ENCODE measurements around the gene SLIT1.

The SLIT1 gene

DNA sequence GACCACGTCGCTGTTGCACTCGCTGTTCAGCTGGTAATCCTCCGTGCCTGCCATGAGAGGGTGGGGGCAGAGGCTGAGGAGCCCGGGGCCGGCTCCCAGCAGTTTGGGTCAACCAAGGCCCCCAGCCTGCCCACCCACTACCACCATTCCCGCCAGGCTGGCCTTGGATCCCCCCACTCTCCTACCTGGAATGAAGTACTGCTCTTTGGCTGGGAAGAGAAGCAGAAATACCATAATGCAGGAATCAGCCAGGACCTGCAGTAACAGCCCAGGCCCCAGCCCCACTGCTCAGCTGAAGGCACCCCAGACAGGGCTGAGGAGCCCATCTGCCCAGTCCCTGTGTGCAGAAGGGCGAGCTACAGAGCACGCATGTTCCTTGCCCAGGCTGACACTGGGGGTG, 138.0 kb downstream of the SLIT1 start:
- Histone ChIP-seq H3K36me3 (ENCODE audit: control insufficient read depth, insufficient read depth, low read length) (no peaks in the 10 kb centered on the region), H3K9me3 (ENCODE audit: control insufficient read depth, insufficient read depth, low read length) (no peaks in the 10 kb centered on the region), H3K4me1 (ENCODE audit: control insufficient read depth, insufficient read depth, low read length) (no peaks in the 10 kb centered on the region), H3K4me3 (ENCODE audit: low read length) (no peak overlapping the region), H3K27ac (ENCODE audit: low read length) (no peak overlapping the region), H3K27me3 (ENCODE audit: control insufficient read depth, insufficient read depth, low read length) (no peaks in the 10 kb centered on the region)
- no peak for DNase-seq (ENCODE audit: low read depth, low spot score)
- no CpG with 5 or more reads among the region's 9 CpGs for WGBS (ENCODE audit: insufficient coverage, insufficient read length)

DNA sequence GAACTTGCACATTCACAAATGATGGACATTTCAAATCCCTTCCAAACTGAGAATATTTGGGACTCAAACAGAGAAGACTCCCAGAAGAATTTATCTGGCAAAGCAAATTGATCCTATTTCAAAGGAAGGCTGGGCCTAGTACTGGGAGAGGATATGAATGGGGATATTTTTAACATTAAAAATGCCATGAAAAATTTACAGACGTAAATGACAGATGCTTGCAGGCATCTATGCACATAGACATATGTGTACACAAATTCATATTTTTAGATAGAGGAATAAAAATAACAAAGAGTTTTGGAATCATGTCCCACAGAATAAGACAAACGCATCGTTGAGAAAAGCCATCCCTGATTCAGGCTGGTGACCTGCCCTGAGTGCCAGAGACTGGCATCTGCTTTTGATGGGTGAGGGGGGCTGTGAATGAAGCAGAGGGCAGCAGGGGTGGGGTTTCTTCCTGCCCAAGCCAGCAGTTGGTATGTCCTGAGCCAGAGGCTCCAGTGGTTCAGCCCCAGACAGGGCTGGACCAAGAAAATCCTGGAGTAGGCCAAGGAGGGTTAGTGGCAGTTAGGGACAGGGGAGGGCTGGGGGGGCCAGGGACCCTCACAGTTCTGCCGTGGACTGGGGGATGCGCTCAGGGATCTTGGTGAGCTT, 138.5 kb downstream of the SLIT1 start:
- H3K27me3 ChIP-seq (ENCODE audit: control insufficient read depth, insufficient read depth, low read length) = no peaks in the 10 kb centered on the region
- H3K4me3 ChIP-seq (ENCODE audit: low read length) = no peak overlapping the region
- no peak overlapping the region for H3K27ac ChIP-seq (ENCODE audit: low read length)
- no peak for DNase-seq (ENCODE audit: low read depth, low spot score)
- no peaks in the 10 kb centered on the region for H3K4me1 ChIP-seq (ENCODE audit: control insufficient read depth, insufficient read depth, low read length)
- H3K9me3 ChIP-seq (ENCODE audit: control insufficient read depth, insufficient read depth, low read length) = no peaks in the 10 kb centered on the region
- no CpG with 5 or more reads among the region's 5 CpGs for WGBS (ENCODE audit: insufficient coverage, insufficient read length)
- H3K36me3 ChIP-seq (ENCODE audit: control insufficient read depth, insufficient read depth, low read length) = no peaks in the 10 kb centered on the region

DNA sequence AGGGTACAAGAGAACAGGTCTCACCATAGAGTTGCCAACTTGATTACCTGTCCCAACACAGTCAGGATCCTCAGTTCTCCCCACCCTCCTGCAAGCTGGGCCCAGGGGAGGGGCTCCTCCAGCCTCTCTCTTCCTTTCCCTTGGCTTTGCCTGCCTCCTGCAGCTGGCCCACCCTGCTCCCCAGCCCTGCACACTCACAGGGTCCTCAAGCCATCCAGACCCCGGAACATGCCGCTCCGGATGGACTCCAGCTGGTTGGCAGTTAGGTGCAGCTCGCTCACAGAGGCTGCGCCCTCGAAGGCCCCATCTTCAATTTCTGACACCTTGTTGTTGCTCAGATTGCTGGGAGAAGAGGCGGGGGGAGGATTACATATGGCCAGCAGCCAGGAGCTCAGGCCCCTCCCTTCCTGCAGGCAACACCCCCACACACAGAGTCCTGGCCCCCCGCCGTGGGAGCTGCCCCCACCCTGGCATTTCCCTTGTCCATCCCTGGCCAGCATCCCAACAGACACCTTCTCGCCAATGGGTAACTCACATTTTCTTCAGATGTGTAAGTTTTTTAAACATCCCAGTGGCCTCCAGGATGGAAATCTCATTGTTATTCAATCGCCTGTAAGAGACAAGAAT, 139.2 kb downstream of the SLIT1 start:
- H3K9me3 ChIP-seq (ENCODE audit: control insufficient read depth, insufficient read depth, low read length) = no peaks in the 10 kb centered on the region
- DNase-seq (ENCODE audit: low read depth, low spot score) = no peak
- H3K4me1 ChIP-seq (ENCODE audit: control insufficient read depth, insufficient read depth, low read length) = no peaks in the 10 kb centered on the region
- H3K4me3 ChIP-seq (ENCODE audit: low read length) = no peak overlapping the region
- WGBS (ENCODE audit: insufficient coverage, insufficient read length) = no CpG with 5 or more reads among the region's 11 CpGs
- H3K27me3 ChIP-seq (ENCODE audit: control insufficient read depth, insufficient read depth, low read length) = no peaks in the 10 kb centered on the region
- H3K36me3 ChIP-seq (ENCODE audit: control insufficient read depth, insufficient read depth, low read length) = no peaks in the 10 kb centered on the region
- no peak overlapping the region for H3K27ac ChIP-seq (ENCODE audit: low read length)

DNA sequence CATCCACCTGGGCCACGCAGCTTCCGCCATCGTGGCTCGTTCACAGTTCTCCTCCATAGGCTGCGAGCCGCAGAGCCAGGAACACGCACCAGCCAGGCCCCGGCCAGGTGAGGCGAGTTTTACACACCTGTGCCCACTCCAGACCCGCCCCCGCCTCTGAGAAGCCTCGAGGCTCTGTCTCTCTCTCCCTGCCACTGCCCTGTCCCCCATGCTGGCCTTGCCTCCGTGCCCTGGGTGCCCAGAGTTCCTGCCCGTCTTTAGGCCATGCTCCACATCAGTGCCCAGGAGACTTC, 142.2 kb downstream of the SLIT1 start:
- Histone ChIP-seq H3K36me3 (ENCODE audit: control insufficient read depth, insufficient read depth, low read length) (no peaks in the 10 kb centered on the region), H3K27me3 (ENCODE audit: control insufficient read depth, insufficient read depth, low read length) (no peaks in the 10 kb centered on the region), H3K27ac (ENCODE audit: low read length) (no peak overlapping the region), H3K4me1 (ENCODE audit: control insufficient read depth, insufficient read depth, low read length) (no peaks in the 10 kb centered on the region), H3K4me3 (ENCODE audit: low read length) (no peak overlapping the region), H3K9me3 (ENCODE audit: control insufficient read depth, insufficient read depth, low read length) (no peaks in the 10 kb centered on the region)
- no CpG with 5 or more reads among the region's 14 CpGs for WGBS (ENCODE audit: insufficient coverage, insufficient read length)
- DNase-seq (ENCODE audit: low read depth, low spot score) = no peak

DNA sequence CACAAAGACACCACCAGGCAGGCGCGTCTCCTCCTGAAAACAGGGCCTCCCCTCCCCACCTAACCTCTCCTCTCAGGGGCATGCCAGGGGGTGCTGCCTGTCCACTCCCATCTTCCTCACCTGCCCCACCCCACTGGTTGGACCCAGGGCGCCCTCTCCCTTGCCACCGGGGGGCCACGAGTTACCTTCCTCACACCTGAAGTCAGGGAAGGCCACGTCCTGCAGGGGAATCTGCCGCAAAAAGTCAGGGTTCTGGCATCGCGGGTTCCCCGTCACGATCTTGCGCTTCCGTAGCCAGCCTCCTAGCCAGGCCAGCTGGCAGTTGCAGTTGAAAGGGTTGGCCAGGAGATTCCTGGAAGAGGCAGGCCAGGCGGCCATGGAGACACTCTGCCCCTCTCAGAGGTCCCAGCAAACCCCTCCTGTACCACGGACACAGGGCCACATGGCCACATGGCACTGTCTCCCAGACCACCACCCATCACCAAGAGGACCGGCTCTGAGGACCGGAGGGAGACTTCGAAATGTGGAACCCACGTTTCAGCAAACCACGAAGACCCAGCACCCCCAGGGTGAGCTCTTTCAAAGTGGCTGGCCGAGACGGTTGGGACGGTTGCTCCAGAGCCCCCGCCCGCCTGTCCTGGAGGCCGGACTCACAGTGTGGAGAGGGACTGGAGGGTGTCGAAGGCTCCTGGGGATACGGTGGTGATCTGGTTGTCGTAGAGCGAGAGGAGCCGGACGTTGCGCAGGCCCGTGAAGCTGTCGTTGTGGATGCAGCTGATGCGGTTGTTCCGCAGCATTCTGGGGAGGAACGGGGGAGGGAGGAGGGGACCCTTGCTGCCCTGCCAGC, 142.8 kb downstream of the SLIT1 start:
- no peak overlapping the region for H3K4me3 ChIP-seq (ENCODE audit: low read length)
- no peaks in the 10 kb centered on the region for H3K27me3 ChIP-seq (ENCODE audit: control insufficient read depth, insufficient read depth, low read length)
- H3K36me3 ChIP-seq (ENCODE audit: control insufficient read depth, insufficient read depth, low read length) = no peaks in the 10 kb centered on the region
- no CpG with 5 or more reads among the region's 38 CpGs for WGBS (ENCODE audit: insufficient coverage, insufficient read length)
- peaks cover 2% of the 10 kb centered on the region; the same call in 1 of the 2 replicates for H3K4me1 ChIP-seq (ENCODE audit: control insufficient read depth, insufficient read depth, low read length)
- no peak overlapping the region for H3K27ac ChIP-seq (ENCODE audit: low read length)
- H3K9me3 ChIP-seq (ENCODE audit: control insufficient read depth, insufficient read depth, low read length) = no peaks in the 10 kb centered on the region
- no peak for DNase-seq (ENCODE audit: low read depth, low spot score)

DNA sequence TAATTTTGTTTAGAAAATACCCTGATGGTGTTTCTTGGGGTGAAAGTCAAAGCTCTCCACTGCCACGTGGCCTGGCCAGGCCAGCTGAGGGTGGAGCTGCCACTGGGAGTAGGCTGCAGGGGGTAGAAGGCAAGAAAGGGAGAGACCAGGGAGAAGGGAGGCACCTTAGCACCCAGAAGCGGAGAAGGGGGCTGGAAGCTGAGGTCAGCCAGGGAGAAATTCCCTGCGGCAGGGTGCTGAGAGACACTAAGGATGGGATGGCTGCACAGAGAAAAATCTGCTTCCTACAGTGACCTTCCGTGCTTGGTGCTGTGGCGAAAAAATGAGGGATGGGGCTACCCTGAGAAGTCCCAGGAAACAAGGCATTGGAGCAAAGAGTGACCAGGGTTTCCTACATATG, 143.7 kb downstream of the SLIT1 start:
- no peaks in the 10 kb centered on the region for H3K27me3 ChIP-seq (ENCODE audit: control insufficient read depth, insufficient read depth, low read length)
- no CpG with 5 or more reads among the region's 5 CpGs for WGBS (ENCODE audit: insufficient coverage, insufficient read length)

DNA sequence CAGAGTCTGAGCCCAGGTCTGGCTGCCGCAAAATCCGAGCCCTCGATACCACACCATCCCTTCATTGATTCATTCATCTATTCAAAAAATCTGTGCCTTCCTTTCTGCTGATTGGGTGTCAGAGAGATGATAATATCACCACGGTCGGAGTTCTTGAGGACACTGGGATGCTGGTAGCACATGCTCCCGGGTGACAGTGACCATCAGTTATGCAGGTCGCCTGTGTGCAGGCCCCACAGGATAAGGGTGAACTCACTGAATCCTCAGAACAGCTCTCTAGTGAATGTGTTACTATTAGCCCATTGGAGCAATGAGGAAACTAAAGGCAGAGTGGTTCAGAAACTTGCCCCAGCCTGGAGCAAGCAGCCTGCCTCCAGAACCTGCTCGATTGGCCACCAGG, 145.1 kb downstream of the SLIT1 start:
- no peak for DNase-seq (ENCODE audit: low read depth, low spot score)
- Histone ChIP-seq H3K36me3 (ENCODE audit: control insufficient read depth, insufficient read depth, low read length) (no peaks in the 10 kb centered on the region), H3K27ac (ENCODE audit: low read length) (no peak overlapping the region), H3K27me3 (ENCODE audit: control insufficient read depth, insufficient read depth, low read length) (no peaks in the 10 kb centered on the region), H3K4me3 (ENCODE audit: low read length) (no peak overlapping the region), H3K4me1 (ENCODE audit: control insufficient read depth, insufficient read depth, low read length) (peaks cover 6% of the 10 kb centered on the region; the same call in 1 of the 2 replicates), H3K9me3 (ENCODE audit: control insufficient read depth, insufficient read depth, low read length) (no peaks in the 10 kb centered on the region)
- no CpG with 5 or more reads among the region's 8 CpGs for WGBS (ENCODE audit: insufficient coverage, insufficient read length)

More for the DNA sequence above, 143.7 kb downstream of the SLIT1 start:
- Histone ChIP-seq H3K36me3 (ENCODE audit: control insufficient read depth, insufficient read depth, low read length) (no peaks in the 10 kb centered on the region), H3K4me3 (ENCODE audit: low read length) (no peak overlapping the region), H3K4me1 (ENCODE audit: control insufficient read depth, insufficient read depth, low read length) (peaks cover 6% of the 10 kb centered on the region; the same call in 1 of the 2 replicates), H3K27ac (ENCODE audit: low read length) (no peak overlapping the region), H3K9me3 (ENCODE audit: control insufficient read depth, insufficient read depth, low read length) (no peaks in the 10 kb centered on the region)
- no peak for DNase-seq (ENCODE audit: low read depth, low spot score)

DNA sequence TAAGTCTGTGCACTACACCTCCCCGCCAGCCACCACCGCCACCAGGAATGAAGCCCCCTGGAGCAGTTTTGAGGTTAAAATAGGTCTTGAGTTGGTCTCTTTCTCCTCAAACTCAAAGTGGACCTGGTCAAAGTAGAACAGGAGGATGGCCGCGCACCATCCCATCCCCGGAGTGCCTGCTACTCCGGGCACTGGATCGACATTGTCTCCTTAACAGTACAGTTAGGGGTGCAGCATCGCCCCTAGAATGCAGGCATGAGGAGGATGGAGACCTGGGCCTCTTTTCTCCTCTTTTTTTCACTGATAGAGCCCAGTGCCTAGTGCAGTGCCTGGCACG, 145.5 kb downstream of the SLIT1 start:
- peaks cover 6% of the 10 kb centered on the region; the same call in 1 of the 2 replicates for H3K4me1 ChIP-seq (ENCODE audit: control insufficient read depth, insufficient read depth, low read length)
- H3K9me3 ChIP-seq (ENCODE audit: control insufficient read depth, insufficient read depth, low read length) = no peaks in the 10 kb centered on the region
- WGBS (ENCODE audit: insufficient coverage, insufficient read length) = no CpG with 5 or more reads among the region's 9 CpGs
- H3K27ac ChIP-seq (ENCODE audit: low read length) = no peak overlapping the region
- H3K27me3 ChIP-seq (ENCODE audit: control insufficient read depth, insufficient read depth, low read length) = no peaks in the 10 kb centered on the region
- no peak overlapping the region for H3K4me3 ChIP-seq (ENCODE audit: low read length)
- no peak for DNase-seq (ENCODE audit: low read depth, low spot score)
- H3K36me3 ChIP-seq (ENCODE audit: control insufficient read depth, insufficient read depth, low read length) = no peaks in the 10 kb centered on the region

DNA sequence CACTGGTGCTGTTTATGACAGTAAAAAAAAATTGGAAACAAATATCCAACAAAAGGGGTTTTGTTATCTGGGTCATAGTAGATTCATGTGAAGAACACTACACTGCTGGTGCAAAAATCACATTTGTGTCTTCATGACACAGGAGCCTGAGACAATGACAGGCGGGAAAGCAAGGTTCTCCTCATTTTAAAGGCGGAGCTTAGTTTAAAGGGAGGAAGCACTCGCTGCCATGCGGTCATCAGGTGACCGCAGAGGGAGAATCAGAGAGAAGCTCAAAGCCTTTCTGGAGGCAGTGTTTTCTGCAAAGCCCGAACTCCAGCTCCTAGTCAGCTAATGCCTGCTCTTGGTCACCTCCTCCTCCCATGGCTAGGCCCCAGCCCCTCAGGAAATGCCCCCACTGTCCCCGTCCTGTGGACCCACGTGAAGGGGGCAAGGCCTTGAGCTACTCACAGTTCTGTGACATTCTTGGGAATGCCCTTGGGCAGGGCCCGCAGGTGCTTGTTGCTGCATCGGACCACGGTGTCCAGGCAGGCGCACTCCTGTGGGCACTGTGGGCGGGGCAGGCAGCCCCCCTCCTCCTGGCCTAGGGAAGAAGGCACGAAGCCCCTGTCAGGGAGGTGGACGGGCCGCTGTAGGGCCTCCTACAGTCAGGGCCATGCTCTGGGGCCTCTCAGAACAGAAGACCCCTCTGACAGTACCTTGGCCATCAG, 146.1 kb downstream of the SLIT1 start:
- no peak for DNase-seq (ENCODE audit: low read depth, low spot score)
- no CpG with 5 or more reads among the region's 16 CpGs for WGBS (ENCODE audit: insufficient coverage, insufficient read length)
- Histone ChIP-seq H3K36me3 (ENCODE audit: control insufficient read depth, insufficient read depth, low read length) (no peaks in the 10 kb centered on the region), H3K9me3 (ENCODE audit: control insufficient read depth, insufficient read depth, low read length) (no peaks in the 10 kb centered on the region), H3K27me3 (ENCODE audit: control insufficient read depth, insufficient read depth, low read length) (no peaks in the 10 kb centered on the region), H3K4me1 (ENCODE audit: control insufficient read depth, insufficient read depth, low read length) (peaks cover 6% of the 10 kb centered on the region; the same call in 1 of the 2 replicates), H3K27ac (ENCODE audit: low read length) (no peak overlapping the region), H3K4me3 (ENCODE audit: low read length) (no peak overlapping the region)

DNA sequence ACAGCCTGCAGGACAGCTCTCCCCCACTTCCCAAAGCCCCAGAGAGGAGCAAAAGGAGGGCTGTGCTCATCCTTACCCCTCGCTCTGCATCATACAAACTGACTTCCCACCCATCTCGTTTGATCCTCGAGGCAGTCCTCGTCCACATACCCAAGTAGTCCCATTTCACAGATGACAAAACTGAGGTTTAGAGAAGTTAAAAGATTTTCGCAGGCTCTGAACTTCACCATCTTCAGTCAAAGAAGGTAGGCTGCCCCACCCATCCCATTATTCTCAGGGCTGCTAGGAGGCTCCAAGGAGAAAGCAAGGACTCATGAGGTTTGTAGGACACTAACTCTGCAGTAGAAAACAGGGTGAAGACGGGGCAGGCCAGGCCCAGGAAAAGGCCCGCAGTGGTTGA, 147.1 kb downstream of the SLIT1 start:
- WGBS (ENCODE audit: insufficient coverage, insufficient read length) = no CpG with 5 or more reads among the region's 7 CpGs
- peaks cover 6% of the 10 kb centered on the region; the same call in 1 of the 2 replicates for H3K4me1 ChIP-seq (ENCODE audit: control insufficient read depth, insufficient read depth, low read length)
- H3K9me3 ChIP-seq (ENCODE audit: control insufficient read depth, insufficient read depth, low read length) = no peaks in the 10 kb centered on the region
- no peak overlapping the region for H3K27ac ChIP-seq (ENCODE audit: low read length)
- no peaks in the 10 kb centered on the region for H3K36me3 ChIP-seq (ENCODE audit: control insufficient read depth, insufficient read depth, low read length)
- H3K4me3 ChIP-seq (ENCODE audit: low read length) = no peak overlapping the region
- DNase-seq (ENCODE audit: low read depth, low spot score) = no peak
- H3K27me3 ChIP-seq (ENCODE audit: control insufficient read depth, insufficient read depth, low read length) = no peaks in the 10 kb centered on the region
